HepG2 (cell line): ENCODE data around the gene ZNF324B. TPM values are rescaled to one million over a fixed set of nuclear protein-coding genes. Genes with fewer than 3 reads are reported as not detected.

Source experiments
- AKAP8 ChIP-seq: sonication (generic); formaldehyde crosslinking; IDR thresholded peaks from 2 replicates; pipeline ENCODE4 v1.5.1; 2020; ENCODE audit warnings: mild to moderate bottlenecking, missing genetic modification reagents
- CSRNP1 ChIP-seq: sonication (generic); formaldehyde crosslinking; IDR thresholded peaks from 2 replicates; pipeline ENCODE4 v1.8.1; 2023; ENCODE audit warnings: mild to moderate bottlenecking, missing genetic modification reagents
- FOXA1 ChIP-seq, 2 experiments: fragments of 450-650 bp in 1 of 2; sonication (generic) in 1 of 2; formaldehyde crosslinking in 1 of 2; IDR thresholded peaks; 2 replicates each; pipeline versions ENCODE4 v1.4.0 to v1.6.1; 2016 to 2020; ENCODE audit warnings: missing genetic modification reagents in 1 of 2
- GLI4 ChIP-seq: sonication (generic); formaldehyde crosslinking; IDR thresholded peaks from 2 replicates; pipeline ENCODE4 v1.5.1; 2020; ENCODE audit warnings: missing genetic modification reagents, mild to moderate bottlenecking, moderate library complexity, borderline replicate concordance
- GMEB2 ChIP-seq: IDR thresholded peaks from 2 replicates; pipeline ENCODE4 v1.6.1; 2016; ENCODE audit warnings: missing biosample characterization, missing genetic modification reagents, low read depth
- KAT7 ChIP-seq: IDR thresholded peaks from 2 replicates; pipeline ENCODE4 v1.6.1; 2018; ENCODE audit warnings: borderline replicate concordance, missing compliant biosample characterization
- KDM2A ChIP-seq: sonication (generic); formaldehyde crosslinking; IDR thresholded peaks from 2 replicates; pipeline ENCODE4 v1.4.0; 2020; ENCODE audit warnings: low read depth, missing genetic modification reagents, borderline replicate concordance
- MBNL3 ChIP-seq: fragments of 250-450 bp; sonication (Bioruptor Pico); conservative IDR thresholded peaks from 2 replicates; pipeline ENCODE4 v1.8.0; 2022; ENCODE audit warnings: mild to moderate bottlenecking, inconsistent platforms
- ONECUT2 ChIP-seq: sonication (generic); formaldehyde crosslinking; IDR thresholded peaks from 2 replicates; pipeline ENCODE4 v1.4.0; 2020; ENCODE audit warnings: missing genetic modification reagents
- PRDM10 ChIP-seq: sonication (generic); formaldehyde crosslinking; IDR thresholded peaks from 2 replicates; pipeline ENCODE4 v1.4.0; 2020; ENCODE audit warnings: low read depth, missing genetic modification reagents
- RAD51 ChIP-seq: fragments of 450-650 bp; IDR thresholded peaks from 2 replicates; pipeline ENCODE4 v1.6.1; 2016; ENCODE audit warnings: borderline replicate concordance
- SAP130 ChIP-seq: IDR thresholded peaks from 2 replicates; pipeline ENCODE4 v1.6.1; 2016; ENCODE audit warnings: low read depth
- SP5 ChIP-seq: IDR thresholded peaks from 2 replicates; pipeline ENCODE4 v1.6.1; 2016; ENCODE audit warnings: low read depth, borderline replicate concordance
- SRY ChIP-seq: sonication (generic); formaldehyde crosslinking; IDR thresholded peaks from 2 replicates; pipeline ENCODE4 v1.8.0; 2022; ENCODE audit warnings: mild to moderate bottlenecking, missing genetic modification reagents
- TAF1 ChIP-seq: sonication (generic); formaldehyde crosslinking; IDR thresholded peaks from 2 replicates; pipeline ENCODE4 v1.4.0; 2020; ENCODE audit warnings: missing genetic modification reagents
- XBP1 ChIP-seq: sonication (generic); formaldehyde crosslinking; IDR thresholded peaks from 2 replicates; pipeline ENCODE4 v1.5.0; 2020; ENCODE audit warnings: missing genetic modification reagents
- ZBTB4 ChIP-seq: sonication (generic); formaldehyde crosslinking; IDR thresholded peaks from 2 replicates; pipeline ENCODE4 v1.4.0; 2020; ENCODE audit warnings: missing genetic modification reagents, mild to moderate bottlenecking, borderline replicate concordance
- ZNF619 ChIP-seq: sonication (generic); formaldehyde crosslinking; IDR thresholded peaks from 2 replicates; pipeline ENCODE4 v1.4.0; 2020; ENCODE audit warnings: mild to moderate bottlenecking, missing genetic modification reagents
- ZNF788 ChIP-seq: sonication (generic); formaldehyde crosslinking; IDR thresholded peaks from 2 replicates; pipeline ENCODE4 v1.5.0; 2020; ENCODE audit warnings: mild to moderate bottlenecking, missing genetic modification reagents, borderline replicate concordance
- polyA plus RNA-seq, 8 experiments: library from polyadenylated mRNA; depleted of rRNA in 3 of 8; stranded (reverse) in 7 of 8; unstranded in 1 of 8; fragments of >200 nt; fragmentation: Illumina TruSeq in 4 of 8; extraction: Trizol in 4 of 8; gene quantifications; 2 replicates each; pipeline versions ENCODE4 v1.2.1 to v1.2.3, GENCODE V29; 2011 to 2016; ENCODE audit warnings: low read depth in 4 of 8, missing spikeins in 1 of 8, mixed read lengths in 1 of 8; ENCODE audit not compliant: insufficient read depth in 1 of 8
- total RNA-seq, 5 experiments: library from RNA; depleted of rRNA; stranded (reverse); fragments of >200 nt; fragmentation: Illumina TruSeq; extraction: Trizol; gene quantifications; 2 replicates each; pipeline ENCODE4 v1.2.3, GENCODE V29; 2016; ENCODE audit warnings: low read depth in 1 of 5

The ZNF324B gene
- total and polyA plus RNA-seq, 2 of the 13 experiments (the other 11 are each of a cell fraction or from before 2014, with no cell fraction given) = 0.53 to 3.0 TPM

GRCh38 chr19:58466760-58467589 lies 15.6 kb downstream of the ZNF324B start, which contains the start of gene ZNF324 (continued):
- TF ChIP-seq MBNL3 (CRISPR knock-in tag) = no peak
- peak; percentile 61; the same call in 1 of the 2 replicates for TF ChIP-seq ZNF788 (CRISPR knock-in tag)
- TF ChIP-seq AKAP8 (CRISPR knock-in tag) = no peak
- no peak for TF ChIP-seq FOXA1 (IDR thresholded peaks at IDR 0.05)
- TF ChIP-seq FOXA1 (CRISPR knock-in tag; IDR thresholded peaks at IDR 0.05) = 0 out of 2 replicates have a peak, but pooled peaks have one; percentile 11
- peak; percentile 59; the same call in 1 of the 2 replicates for TF ChIP-seq PRDM10 (CRISPR knock-in tag)
- peak; percentile 71 for TF ChIP-seq TAF1 (CRISPR knock-in tag)
- TF ChIP-seq CSRNP1 (CRISPR knock-in tag) = no peak
- peak; percentile 99 for TF ChIP-seq SAP130 (CRISPR knock-in tag)
- TF ChIP-seq GMEB2 (CRISPR knock-in tag) = peak; percentile 76
- TF ChIP-seq SP5 (CRISPR knock-in tag) = peak; percentile 57; the same call in 1 of the 2 replicates
- TF ChIP-seq KAT7 (CRISPR knock-in tag) = no peak
- TF ChIP-seq ZBTB4 = no peak
- no peak for TF ChIP-seq ONECUT2
- TF ChIP-seq KDM2A = peak; percentile 78
- TF ChIP-seq GLI4 = no peak
- no peak for TF ChIP-seq ZNF619
- TF ChIP-seq SRY = no peak; the same call in 1 of the 2 replicates
- TF ChIP-seq RAD51 = peak; percentile 97
- no peak for TF ChIP-seq XBP1 (CRISPR knock-in tag)
